ENCODE measurements around the gene SIPA1L3.
A peak's percentile ranks its signal among the peaks of the same experiment; 100 is the strongest.

The SIPA1L3 gene

DNA sequence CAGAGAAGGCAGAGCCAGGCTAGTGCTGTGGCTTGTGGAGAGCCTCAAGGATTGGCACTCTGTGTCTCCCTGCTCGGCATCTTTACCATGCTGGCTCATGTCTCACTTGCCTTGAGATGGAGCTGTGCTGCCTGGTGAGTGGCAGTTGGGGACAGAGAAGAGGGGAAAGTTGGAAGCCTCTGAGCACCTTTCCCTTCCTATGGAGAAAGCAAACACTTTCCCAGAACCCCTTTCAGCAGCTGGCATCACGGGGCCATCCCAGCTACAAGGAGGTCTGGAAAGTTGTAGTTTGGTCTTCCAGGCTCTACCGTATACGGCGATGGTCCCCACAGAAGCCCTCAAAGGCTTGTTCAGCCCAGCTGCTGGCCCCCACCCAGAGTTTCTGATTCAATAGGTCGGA is 258.3 kb downstream of the SIPA1L3 start:
- no peak for DNase-seq

DNA sequence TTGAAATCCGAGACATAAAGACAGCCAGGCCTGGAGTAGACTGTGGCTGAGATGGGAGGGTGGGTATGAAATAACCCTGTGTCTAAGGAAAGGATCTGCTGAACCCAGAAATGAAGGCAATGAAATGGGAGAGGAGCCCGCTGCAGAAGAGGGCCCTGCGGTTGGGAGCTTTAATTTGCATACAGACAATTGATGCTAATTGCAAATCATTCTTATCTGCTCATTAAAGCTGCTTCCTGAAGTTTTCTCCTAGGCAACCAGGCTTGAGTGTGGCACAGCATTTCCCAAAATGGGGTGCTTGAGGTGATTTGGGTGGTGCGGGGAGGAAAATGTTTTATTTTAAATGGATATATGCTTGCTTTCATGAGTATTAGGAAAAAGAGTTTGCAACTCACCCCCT is 261.6 kb downstream of the SIPA1L3 start:
- no peak for DNase-seq

DNA sequence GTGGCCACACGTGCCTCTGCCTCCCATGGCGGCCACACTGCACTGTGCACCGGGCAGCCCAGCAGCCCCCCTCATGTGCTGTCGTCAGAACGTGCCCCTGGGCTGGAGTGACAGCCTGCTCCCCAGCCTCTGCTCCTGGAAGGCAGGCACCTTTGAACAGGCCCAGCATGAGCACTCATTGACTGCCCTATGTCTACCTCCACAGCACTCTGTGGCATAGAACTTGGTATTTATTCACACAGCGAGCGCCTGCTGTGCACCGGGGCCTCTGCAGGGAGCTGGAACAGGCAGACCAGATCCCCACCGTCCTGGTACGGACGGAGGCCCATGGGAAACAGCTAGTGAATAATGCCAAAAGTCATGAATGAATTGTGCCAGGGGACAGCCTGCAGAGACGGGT is 263.3 kb downstream of the SIPA1L3 start:
- no peak for DNase-seq

DNA sequence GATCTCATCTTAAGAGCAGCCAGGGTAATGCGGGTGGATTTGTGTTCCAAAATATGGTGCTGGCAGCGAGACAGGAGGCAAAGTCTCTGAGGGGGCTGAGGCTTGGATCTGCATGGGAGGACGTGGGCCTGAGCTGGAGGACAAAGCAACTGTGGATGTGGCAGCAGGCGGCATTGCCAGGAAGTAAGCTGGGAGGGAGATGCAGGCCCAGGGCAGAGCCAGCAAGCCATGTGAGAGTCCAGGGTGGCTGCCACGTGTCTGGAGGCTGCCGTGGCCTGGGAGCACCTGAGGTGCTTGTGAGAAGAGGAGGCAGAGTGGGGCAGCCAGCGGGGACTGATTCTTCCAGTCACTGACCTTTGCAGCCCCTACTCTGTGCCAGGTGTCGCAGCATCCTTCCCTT is 265.0 kb downstream of the SIPA1L3 start:
- no peak for DNase-seq

DNA sequence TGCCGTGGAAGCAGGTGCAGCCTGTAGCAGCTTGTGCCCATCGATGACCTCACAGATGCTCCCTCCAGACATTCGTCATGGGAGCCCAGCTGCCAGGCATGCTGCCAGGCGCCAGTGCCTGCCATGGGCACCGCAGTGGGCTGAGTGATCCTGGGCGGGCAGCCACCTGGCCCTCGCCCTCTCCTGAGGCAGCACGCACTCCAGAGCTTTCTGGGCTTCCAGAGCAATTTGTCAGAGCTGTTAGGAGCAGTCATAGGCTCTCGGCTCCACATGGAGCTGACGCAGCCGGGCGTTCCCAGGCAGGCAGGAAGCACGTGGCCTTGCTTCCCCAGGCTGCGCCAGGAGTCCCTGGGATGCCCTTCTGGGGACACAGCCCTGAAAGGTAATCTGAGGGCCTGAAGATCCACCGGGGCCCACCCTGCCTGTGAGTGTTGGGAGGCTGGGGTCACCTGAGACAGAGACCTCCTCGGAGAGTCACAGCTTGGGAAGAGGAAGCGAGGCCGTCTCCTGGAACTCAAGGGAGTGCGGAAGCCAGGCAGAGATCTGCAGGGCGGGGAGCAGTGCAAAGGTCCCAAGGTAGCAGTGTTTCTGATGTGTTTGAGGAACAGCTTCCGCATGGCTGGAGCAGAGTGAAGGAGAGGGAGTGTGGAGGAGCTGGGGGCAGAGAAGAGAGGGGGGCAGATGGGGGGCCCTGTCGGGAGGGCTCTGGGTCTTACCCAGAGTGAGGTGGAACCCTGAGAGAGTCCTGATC is 266.5 kb downstream of the SIPA1L3 start:
- DNase-seq: peak; percentile 87

DNA sequence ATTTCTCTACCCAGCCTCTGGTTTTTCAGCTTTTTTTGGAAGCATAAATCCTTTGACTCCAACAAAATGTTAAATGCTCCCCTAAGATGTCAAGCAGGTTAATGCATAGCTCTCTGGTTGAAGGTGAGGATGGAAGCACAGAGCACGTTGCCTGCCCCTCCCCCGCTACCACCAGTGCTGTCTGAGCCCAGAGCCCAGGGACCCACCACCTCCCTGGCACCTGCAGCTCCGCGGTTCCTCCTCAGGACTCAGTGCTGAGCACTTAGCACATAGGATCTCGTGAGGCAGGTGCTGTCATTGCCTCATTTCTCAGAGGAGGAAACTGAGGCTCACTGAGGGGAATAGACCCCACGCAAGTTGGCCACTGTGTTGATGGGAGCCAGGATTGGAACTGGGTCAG is 268.4 kb downstream of the SIPA1L3 start:
- no peak for DNase-seq

DNA sequence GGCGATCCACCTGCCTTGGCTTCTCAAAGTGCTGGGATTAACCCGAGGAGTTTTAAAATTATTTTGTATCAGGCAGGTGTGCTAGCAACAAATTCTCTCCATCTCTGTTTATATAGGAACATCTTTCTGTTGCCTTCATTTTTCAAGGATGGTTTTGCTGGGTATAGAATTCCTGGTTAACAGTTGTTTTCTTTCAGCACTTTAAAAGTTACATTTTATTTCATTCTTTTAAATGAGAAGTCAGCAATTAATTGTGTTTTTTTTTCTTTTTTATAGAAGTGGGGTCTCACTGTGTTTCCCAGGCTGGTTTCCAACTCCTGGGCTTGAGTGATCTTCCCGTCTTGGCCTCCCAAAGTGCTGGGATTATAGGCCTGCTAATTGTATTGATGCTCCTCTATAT is 273.1 kb downstream of the SIPA1L3 start:
- no peak for DNase-seq

DNA sequence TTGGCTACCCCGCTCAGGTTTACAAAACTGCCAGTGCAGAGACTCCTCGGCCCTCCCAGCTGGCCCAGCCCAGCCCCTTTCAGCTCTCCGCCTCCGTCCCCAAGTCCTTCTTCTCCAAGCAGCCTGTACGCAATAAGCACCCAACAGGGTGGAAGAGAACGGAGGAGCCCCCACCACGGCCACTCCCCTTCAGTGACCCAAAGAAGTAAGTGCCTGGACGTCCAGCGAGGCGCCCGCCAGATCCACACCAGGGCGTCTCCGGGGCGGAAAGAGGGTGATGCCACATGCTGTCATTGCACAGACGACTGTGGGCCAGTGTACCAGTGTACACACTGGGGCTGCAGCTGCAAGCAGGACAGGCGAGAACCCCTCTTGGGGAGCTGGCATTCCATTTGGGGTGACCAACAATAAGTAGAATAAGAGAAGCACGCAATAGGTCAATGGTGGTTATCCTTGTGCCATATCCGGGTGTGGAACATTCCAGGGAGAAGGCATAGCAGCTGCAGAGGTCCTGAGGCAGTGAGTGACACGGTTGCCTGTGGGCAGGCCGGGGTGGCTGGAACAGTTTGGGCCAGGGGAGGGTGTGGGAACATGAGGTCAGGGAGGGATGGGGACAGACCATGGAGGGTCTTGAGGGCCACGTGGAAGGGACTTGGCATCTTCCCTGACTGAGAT is 275.7 kb downstream of the SIPA1L3 start:
- DNase-seq: no peak

DNA sequence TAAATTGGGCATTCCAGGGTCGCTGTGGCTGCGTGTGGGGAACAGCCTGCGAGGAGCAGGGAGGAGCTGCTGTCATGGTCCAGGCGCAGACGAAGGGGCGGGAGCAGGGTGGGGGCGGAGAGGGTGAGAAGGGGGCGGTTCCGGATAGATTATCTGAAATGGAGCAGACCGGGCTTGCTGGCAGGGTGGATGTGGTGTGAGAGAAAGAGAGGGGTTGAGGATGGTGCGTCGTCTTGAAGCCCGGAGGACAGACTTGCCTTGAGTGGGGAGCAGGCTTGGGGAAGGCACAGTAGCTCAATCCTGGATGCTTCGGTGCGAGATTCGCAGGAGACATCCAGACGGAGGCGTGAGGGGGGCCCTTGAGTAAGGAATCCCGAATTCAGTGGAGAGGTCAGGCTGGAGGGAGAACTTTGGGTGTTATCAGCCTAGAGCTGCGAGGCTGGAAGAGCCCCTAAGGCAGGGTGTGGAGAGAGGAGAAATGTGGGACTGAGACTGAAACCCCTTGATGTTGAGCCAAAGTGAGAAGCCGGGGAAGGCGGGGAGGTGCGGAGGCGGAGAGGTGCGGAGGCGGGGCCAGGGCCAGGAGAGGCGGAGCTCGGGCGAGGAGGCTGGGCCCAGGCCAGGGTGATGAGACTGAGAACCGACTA is 276.4 kb downstream of the SIPA1L3 start:
- peak; percentile 64 for DNase-seq

DNA sequence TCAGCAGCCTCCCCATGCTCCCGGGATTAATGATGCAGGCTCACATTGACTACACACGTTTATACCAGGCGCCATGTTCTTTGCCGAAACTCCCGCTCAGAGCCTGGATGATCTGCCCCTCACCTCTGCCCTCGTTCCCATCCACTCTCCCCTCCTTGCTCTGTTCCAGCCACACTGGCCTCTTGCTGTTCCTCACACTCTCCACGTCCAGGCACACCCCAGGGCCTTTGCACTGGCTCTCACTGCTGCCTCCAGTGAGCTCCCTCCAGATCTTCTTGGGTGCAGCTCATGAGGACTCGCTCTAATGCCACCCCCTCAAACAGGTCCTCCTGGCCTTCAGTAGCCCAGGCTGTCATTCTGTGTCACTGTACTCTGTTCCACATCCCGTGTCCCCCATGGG is 277.8 kb downstream of the SIPA1L3 start:
- no peak for DNase-seq

DNA sequence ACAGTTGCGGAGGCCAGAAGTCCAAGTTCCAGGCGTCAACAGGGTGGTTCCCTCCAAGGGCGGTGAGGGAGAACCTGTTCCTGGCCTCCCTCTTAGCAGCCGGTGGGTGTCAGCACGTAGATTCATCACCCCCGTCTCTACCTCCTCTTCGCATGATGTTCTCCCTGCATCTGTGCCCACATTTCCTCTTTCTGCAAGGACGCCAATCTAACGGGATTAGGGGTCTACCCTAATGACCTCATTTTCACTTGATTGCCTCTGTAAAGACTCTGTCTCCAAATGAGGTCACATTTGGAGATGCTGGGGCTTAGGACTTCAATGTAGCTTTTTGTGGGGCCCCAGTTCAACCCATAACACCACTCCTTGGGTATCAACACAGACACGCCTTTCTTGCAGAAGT is 278.6 kb downstream of the SIPA1L3 start:
- DNase-seq: no peak

DNA sequence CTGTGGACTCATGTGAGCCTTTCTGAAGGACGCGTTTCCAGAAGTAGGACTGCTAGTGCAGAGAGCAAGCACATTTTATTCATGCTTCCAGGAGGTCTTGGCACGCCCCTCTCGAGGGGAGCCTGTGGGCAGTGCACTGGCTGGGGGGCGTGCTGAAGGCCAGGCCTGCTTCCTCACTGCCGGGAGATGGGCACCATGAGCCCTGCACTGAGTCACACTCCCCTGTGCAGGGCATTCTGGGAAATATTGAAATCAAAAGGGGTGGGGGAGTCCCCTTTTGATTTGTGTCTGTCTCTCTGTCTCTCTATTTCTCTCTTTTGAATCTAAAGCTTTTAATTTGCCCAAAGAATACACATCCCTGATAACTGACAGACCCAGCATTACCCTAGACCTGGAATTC is 283.1 kb downstream of the SIPA1L3 start:
- no peak for DNase-seq

DNA sequence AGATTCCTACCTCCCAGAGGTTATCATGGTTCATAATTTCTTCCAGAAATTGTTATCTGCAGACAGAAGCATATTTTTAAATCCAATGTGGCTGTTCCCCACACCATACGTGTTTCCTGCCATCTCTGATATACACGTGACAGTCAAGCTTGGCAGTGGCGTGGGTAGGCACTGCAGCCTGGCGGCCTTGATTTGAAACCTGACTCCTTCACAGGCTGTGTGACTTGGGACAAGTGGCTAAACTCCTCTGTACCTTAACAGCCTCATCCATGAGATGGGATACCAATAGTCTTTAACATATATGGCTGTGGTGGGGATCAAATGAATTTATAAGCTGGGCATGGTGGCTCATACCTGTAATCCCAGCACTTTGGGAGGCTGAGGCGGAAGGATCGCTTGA is 283.8 kb downstream of the SIPA1L3 start:
- DNase-seq: no peak

DNA sequence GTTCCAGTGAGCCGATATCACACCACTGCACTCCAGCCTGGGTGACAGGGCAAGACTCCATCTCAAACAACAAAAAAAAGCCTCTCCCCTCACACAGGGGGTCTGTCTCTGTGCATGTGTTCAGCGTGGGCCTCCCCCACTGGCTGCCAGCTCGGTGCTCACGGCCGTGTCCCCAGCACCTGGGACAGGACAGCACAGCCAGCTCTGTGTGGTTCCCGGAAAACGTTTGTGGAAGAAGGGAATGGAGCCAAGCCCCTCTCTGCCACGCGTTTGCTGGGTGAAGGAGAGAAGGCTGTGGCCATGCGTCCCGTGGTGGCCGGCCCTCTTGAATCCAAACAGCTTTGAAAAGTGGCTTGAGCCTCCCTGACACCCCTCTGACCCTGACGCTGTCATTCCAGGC is 284.7 kb downstream of the SIPA1L3 start:
- no peak for DNase-seq

DNA sequence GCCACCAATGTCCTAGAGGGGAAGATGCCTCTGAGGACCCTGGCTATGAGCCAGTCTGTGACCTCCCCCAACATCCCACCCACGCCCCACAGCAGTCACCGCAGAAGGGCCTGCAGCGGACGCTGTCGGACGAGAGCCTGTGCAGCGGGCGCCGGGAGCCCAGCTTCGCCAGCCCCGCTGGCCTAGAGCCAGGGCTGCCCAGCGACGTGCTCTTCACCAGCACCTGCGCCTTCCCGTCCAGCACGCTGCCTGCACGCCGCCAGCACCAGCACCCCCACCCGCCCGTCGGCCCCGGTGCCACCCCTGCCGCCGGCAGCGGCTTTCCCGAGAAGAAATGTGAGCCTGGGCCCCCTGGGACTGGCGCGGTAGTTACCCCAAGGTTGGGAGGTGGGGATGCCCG is 286.4 kb downstream of the SIPA1L3 start:
- DNase-seq: no peak

DNA sequence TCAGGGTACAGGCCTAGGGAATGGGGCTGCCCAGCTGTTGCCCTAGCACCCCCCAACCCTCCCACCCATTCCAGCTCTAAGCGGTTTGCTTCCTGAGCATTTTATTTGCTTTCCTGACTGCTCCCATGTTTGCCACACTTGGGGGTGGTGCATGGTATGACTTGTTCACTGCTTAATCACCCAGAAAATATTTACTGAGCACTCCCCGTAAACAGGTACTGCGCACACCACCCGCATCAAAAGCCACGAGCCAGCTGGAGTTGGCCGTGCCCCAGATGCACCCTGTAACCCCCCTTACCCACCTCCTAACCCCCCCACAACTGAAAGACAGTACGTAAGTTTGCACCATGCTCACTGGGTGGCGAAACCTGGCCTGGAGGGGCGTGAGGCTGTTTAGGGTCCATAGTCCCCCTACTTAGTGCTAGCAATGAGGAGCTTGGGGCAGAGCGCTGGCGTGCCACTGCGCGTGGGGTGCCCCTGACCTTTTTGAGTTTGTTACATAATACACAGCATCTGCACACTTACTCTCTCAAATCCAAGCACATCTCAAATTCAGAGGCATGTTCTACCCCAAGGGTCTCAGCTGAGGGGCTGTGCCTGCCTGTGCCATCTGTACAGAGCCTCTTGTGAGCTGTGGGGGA is 287.2 kb downstream of the SIPA1L3 start:
- peak; percentile 10 for DNase-seq

DNA sequence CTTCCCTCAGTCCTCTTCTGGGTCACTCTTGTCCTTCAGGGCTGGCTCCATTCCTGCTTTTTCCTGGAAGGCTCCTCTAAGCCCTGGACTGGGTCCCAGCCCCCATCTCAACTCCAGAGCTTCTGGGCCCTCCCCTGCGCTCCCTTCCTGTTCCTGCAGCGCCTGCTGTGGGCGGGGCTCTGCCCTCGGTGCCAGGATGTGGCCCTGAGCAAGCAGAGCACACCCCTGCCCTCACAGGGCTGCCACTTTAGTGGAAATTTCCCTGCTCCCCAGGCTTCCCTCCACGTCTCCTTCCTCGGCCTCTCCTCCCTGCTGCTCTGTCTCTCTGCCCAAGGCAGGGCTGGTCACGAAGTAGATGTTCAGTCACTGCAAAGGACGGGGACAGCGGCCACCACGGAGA is 288.2 kb downstream of the SIPA1L3 start:
- peak; percentile 20 for DNase-seq

DNA sequence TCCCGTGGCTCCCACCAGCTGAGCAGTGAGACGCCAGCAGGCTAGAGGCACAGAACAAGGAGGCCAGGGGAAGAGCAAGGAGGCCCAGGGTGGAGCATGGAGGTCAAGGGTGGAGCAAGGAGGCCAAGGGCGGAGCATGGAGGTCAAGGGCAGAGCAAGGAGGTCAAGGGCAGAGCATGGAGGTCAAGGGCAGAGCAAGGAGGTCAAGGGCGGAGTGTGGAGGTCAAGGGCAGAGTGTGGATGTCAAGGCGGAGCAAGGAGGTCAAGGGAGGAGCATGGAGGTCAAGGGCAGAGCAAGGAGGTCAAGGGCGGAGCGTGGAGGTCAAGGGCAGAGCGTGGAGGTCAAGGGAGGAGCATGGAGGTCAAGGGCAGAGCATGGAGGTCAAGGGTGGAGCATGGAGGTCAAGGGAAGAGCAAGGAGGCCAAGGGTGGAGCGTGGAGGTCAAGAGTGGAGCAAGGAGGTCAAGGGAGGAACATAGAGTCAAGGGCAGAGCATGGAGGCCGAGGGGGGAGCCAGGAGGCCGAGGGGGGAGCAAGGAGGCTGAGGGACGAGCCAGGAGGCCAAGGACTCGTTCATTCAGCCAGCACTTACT is 289.3 kb downstream of the SIPA1L3 start:
- peak; percentile 13 for DNase-seq

DNA sequence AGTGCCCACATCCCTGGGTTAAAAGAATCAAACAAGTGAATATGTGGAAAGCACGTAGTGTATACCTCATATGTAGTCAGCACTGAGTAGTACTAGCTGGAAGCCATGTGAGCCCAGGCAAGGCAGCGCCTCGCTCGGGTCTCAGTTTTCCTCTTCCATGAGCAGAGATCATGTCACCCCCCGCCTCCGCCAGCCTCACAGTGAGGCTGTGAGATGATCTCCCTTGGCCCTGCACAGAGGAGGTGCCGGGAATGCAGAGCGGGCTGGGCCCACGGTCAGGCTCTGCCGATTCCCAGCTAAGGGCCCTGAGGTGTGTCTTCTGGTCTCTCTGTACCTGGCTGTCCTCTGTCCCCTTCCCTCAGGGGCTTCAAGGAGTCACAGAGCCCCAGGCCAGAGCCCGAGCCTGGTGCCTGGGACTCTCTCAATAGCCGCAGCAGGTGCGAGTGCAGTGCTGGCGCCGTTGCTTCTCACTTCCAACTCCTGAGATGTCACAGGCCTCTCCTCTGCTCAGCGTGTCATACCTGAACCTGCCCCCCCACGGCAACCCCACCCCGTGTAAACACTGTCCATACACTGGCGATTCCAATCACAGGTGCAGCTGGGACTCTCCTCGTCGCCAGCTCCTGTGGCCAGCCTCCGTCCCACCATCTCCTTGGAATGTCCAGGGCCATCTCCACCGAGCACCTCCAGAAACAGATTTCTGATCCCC is 290.1 kb downstream of the SIPA1L3 start:
- peak; percentile 18 for DNase-seq

DNA sequence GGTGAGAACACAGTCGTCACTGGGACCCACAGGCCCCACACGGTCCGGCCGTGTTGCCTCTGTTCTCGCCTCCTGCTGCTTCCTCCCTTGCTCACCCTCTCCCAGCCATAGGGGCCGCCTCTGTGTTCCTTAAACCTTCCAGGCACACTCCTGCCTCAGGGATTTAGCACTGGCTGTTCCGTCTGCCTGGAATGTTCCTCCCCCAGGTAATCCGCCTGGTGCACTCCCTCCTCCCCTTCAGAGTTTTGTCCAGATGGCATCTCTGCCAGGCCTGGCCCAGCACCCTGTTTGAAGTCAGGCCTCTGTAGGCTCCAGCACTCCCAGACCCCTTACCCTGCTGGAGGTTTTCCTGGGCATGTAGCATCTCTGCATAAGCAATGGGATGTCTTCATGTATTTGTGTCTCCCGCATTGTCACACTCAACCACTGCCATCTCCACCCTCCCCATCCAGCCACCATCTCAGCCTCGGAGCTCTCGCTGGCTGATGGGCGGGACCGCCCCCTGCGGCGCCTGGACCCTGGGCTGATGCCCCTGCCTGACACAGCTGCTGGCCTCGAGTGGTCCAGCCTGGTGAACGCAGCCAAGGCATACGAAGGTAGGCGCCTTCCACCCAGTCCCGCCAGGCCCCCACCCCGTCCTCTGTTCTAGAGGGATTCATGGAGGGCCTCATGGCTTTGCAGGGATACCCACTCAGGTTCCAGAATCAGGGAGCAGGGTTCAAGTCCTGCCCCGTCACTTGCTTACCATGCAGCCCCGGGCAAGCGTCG is 291.1 kb downstream of the SIPA1L3 start:
- DNase-seq: peak; percentile 19

DNA sequence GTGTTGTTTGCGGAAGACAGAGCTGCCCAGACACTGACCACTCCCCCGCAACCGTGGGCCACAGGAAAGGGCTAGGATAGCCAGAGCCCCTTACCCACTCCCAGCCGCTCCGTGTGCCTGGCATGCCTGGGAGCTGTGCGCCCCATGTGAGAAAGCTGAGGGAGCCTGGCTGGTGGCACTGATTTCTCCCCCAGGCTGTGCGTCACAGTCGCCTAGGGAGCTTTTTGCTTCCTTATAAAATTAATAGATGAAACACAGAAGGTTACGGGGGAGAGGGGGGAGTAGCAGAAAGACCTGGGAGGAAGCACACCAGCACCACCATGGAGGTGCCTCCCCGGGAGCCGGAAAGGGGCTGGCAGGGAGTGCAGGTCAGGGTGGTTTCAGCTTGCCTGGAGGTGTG is 292.3 kb downstream of the SIPA1L3 start:
- peak; percentile 11 for DNase-seq

DNA sequence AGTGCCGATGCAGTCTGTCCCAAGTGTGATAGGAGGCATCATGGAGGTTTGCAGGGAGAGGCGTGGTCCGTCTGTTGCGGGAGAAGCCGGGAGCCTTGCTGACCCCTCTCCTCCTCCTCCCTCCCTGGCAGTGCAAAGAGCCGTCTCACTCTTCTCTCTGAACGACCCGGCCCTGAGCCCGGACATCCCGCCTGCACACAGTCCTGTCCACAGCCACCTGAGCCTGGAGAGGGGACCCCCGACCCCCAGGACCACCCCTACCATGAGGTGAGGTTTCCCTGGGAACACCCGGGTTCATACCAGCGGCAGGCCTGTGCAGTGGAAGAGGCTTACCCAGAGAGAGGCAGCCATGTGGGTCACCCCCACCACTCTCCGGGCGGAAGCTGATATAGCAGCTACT is 294.7 kb downstream of the SIPA1L3 start:
- DNase-seq: no peak

Measured in femur (tissue), 1 donor.